Testis (tissue), 2 donors: Measurements from ENCODE around the gene MTG2.

Experiments
- POLR2A ChIP-seq: fragments of 450-650 bp; IDR thresholded peaks from one replicate; pipeline ENCODE4 v1.6.1; 2017; ENCODE audit warnings: antibody characterized with exemption, mild to moderate bottlenecking, moderate library complexity
- TF ChIP-seq, protein P1 (sequence below), 3 experiments: fragments of 450-650 bp in 2 of 3; fragments of 200-600 bp in 1 of 3; sonication (generic) in 1 of 3; IDR thresholded peaks; one replicate each; pipeline ENCODE4 v1.5.1; 2016 to 2019; ENCODE audit warnings: antibody characterized with exemption in 3 of 3, mild to moderate bottlenecking in 2 of 3, moderate library complexity in 1 of 3

DNA sequence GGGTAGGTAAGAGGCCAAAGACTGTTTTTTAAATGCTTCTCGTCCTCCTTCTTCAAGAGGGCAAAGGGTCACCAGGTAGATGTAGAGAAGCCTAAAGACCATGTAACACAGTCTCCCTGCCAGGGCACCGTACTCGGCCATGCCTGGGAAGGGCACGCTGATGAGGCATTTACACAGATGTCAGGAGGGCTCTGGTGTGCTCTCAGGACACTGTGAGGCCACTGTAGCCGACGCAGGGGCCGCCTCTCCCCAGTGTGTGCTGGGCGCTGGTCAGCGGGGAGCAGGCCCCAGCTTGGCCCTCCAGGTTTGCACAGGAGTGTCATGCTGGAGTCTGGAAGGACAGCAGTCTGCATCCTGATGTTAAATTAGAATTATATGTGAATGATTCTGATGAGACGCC is 7.1 kb upstream of the MTG2 start:
- TF ChIP-seq, protein P1, sequence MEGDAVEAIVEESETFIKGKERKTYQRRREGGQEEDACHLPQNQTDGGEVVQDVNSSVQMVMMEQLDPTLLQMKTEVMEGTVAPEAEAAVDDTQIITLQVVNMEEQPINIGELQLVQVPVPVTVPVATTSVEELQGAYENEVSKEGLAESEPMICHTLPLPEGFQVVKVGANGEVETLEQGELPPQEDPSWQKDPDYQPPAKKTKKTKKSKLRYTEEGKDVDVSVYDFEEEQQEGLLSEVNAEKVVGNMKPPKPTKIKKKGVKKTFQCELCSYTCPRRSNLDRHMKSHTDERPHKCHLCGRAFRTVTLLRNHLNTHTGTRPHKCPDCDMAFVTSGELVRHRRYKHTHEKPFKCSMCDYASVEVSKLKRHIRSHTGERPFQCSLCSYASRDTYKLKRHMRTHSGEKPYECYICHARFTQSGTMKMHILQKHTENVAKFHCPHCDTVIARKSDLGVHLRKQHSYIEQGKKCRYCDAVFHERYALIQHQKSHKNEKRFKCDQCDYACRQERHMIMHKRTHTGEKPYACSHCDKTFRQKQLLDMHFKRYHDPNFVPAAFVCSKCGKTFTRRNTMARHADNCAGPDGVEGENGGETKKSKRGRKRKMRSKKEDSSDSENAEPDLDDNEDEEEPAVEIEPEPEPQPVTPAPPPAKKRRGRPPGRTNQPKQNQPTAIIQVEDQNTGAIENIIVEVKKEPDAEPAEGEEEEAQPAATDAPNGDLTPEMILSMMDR (IDR thresholded peaks at IDR 0.05): no peak
- TF ChIP-seq POLR2A: no peak
